ENCODE data around the gene TCF25. TPM values are rescaled to one million over a fixed set of nuclear protein-coding genes. Genes with fewer than 3 reads are reported as not detected.

The TCF25 gene
- total RNA-seq, 8 experiments from 2014 or later = 94.7 to 213 (median 143) TPM

DNA sequence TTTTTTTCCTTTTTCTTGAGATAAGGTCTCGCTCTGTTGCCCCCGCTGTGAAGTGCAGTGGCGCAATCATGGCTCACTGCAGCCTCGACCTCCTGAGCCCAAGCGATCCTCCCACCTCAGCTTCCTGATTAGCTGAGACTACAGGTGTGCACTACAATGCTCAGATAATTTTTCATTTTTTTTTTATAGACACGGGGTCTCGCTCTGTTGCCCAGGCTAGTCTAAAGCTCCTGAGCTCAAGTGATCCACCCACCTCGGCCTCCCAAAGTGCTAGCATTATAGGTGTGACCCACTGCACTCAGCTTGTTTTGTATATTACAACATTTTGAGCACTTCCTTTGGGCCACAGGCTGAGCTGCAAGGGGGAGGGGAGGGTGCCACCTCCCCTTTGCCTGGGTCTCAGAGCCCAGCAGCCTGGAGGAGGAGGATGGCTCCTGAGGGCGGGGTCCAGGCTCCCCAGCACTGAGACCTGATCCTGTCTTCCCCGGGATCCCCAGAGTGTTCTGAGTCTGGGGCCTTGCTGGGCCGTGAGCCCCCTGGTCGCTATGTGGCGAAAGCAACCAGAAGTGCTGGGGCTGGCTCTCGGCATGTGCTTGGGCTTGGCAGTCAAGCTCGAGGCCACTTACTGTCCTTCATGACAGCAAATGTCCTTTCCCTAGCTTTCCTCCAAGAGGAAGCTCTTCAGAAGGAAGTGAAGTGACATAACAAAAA lies 83.3 kb downstream of the TCF25 start:
- Histone ChIP-seq H3K4me1 (replicated peaks in 1 of 2) (peaks cover 5 to 9% of the 10 kb centered on the region in 2 donors), H3K4me3 (no peak overlapping the region), H3K27ac (no peak overlapping the region)
- in situ Hi-C loops (cut with MboI; ENCODE audit: low pct_unique_long_range_greater_than_20kb in 2 of 9, low sequenced_read_pairs in 9 of 9, unreplicated experiment in 9 of 9) = no loop called here
- 90 to 100% (median 99%) methylated on average over 1 to 11 of the region's 15 CpGs; no CpG with 5 or more reads in 1 of the 10 experiments for WGBS, 10 experiments
- ATAC-seq (replicated peaks in 6 of 8) = no peak

DNA sequence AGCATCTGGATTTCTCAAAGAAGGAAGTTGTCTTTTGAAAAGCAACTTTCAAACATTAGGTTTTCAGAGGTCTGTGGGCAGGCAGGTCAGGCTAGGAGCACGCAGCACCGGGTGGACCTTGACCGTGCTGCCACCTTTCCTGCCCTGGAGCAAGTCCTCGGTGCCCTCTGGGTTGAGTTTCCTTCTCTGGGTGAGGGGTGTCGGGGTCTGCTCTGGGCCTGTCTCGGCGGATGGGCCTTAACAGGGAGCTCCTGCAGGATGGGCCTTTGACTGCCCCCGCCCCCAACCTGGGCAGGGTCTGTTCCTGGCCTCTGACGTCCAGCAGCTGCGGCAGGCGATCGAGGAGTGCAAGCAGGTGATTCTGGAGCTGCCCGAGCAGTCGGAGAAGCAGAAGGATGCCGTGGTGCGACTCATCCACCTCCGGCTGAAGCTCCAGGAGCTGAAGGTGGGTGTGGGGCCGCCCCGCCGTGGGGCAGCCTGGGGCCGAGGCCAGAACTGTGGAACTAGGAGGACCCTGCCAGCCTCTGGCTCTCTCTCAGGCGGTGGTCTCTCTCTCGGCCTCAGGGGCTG lies 83.9 kb downstream of the TCF25 start:
- in situ Hi-C loops (cut with MboI; ENCODE audit: low pct_unique_long_range_greater_than_20kb in 2 of 9, low sequenced_read_pairs in 9 of 9, unreplicated experiment in 9 of 9) = no loop called here
- peak overlapping the region in 1 of 5 donors; percentile 6 for H3K4me3 ChIP-seq
- peaks cover 5 to 9% of the 10 kb centered on the region in 2 donors for H3K4me1 ChIP-seq (replicated peaks in 1 of 2)
- ATAC-seq (replicated peaks in 6 of 8) = no peak
- WGBS, 10 experiments = 88 to 100% (median 100%) methylated on average over 1 to 8 of the region's 23 CpGs; no CpG with 5 or more reads in 5 of the 10 experiments
- peak overlapping the region; percentile 72 to 75 for H3K27ac ChIP-seq

GRCh38 chr16:89958068-89958467 lies 84.7 kb downstream of the TCF25 start:
- in situ Hi-C loops (cut with MboI; ENCODE audit: low pct_unique_long_range_greater_than_20kb in 2 of 9, low sequenced_read_pairs in 9 of 9, unreplicated experiment in 9 of 9) = no loop called here
- 65 to 100% (median 81%) methylated on average over 1 to 3 of the region's 7 CpGs; no CpG with 5 or more reads in 6 of the 10 experiments for WGBS, 10 experiments
- Histone ChIP-seq H3K4me3 (no peak overlapping the region), H3K4me1 (replicated peaks in 1 of 2) (peaks cover 5 to 9% of the 10 kb centered on the region in 2 donors), H3K27ac (peak overlapping the region; percentile 72 to 77)
- ATAC-seq (replicated peaks in 6 of 8) = peak; percentile 45 to 95 (median 90)

DNA sequence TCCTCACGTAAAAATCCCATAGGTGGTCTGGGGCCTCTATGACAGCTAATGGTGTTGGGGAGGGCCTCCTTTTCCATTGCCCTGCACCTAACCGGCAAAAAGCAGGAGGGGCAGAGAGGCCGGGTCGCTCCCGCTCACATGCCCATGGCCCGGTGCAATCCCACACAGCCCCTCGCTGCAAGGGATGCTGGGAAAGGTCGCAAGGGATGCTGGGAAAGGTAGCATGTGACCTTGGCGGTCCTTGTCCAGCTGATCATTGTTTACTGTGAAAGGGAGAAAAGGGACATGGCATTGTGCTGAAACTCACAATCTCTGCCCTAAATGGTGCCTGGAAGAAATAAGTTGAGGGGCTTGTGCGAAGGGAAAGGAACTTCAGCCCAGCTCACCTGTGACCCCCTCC lies 85.2 kb downstream of the TCF25 start:
- in situ Hi-C loops (cut with MboI; ENCODE audit: low pct_unique_long_range_greater_than_20kb in 2 of 9, low sequenced_read_pairs in 9 of 9, unreplicated experiment in 9 of 9) = no loop called here
- H3K4me3 ChIP-seq = no peak overlapping the region
- peak overlapping the region in 1 of 2 donors; percentile 77 for H3K27ac ChIP-seq
- H3K4me1 ChIP-seq (replicated peaks in 1 of 2) = peaks cover 5 to 9% of the 10 kb centered on the region in 2 donors
- no peak for ATAC-seq (replicated peaks in 6 of 8)
- WGBS, 10 experiments = 93 to 100% (median 98%) methylated on average over 1 to 6 of the region's 10 CpGs; no CpG with 5 or more reads in 4 of the 10 experiments

- peaks cover 5 to 9% of the 10 kb centered on the region in 2 donors for H3K4me1 ChIP-seq (replicated peaks in 1 of 2)
- no peak overlapping the region for H3K27ac ChIP-seq
- ATAC-seq (replicated peaks in 6 of 8) = no peak
- WGBS, 10 experiments = 80 to 95% (median 85%) methylated on average over 1 to 6 of the region's 13 CpGs; no CpG with 5 or more reads in 6 of the 10 experiments
- in situ Hi-C loops (cut with MboI; ENCODE audit: low pct_unique_long_range_greater_than_20kb in 2 of 9, low sequenced_read_pairs in 9 of 9, unreplicated experiment in 9 of 9) = no loop called here
- no peak overlapping the region for H3K4me3 ChIP-seq
Measured at GRCh38 chr16:89960966-89961365, 87.6 kb downstream of the TCF25 start.

Other genes starting within 250 kb of the TCF25 start
- 10 to 100 TPM; 34.0 to 67.0 (median 51.4) TPM for gene CHMP1A, start 215.9 kb upstream of the TCF25 start, total RNA-seq
- gene SPATA33, start 215.8 kb upstream of the TCF25 start, total RNA-seq = 10 to 100 TPM in 2 of 8 experiments, 1 to 10 TPM in 6; 4.3 to 22.4 (median 7.6) TPM
- gene CDK10, start 186.9 kb upstream of the TCF25 start, total RNA-seq = 100 to 1,000 TPM in 1 of 8 experiments, 10 to 100 TPM in 7; 18.3 to 122 (median 46.6) TPM
- gene SPATA2L, start 171.9 kb upstream of the TCF25 start, total RNA-seq = 10 to 100 TPM in 1 of 8 experiments, 1 to 10 TPM in 7; 2.1 to 10.7 (median 6.2) TPM
- 10 to 100 TPM in 3 of 8 experiments, 1 to 10 TPM in 5; 4.5 to 14.6 (median 8.9) TPM for gene VPS9D1, start 152.7 kb upstream of the TCF25 start, total RNA-seq
- gene ZNF276, start 152.1 kb upstream of the TCF25 start, total RNA-seq = 10 to 100 TPM; 10.5 to 61.0 (median 16.0) TPM
- gene FANCA, start 56.9 kb upstream of the TCF25 start, total RNA-seq = 10 to 100 TPM in 3 of 8 experiments, 1 to 10 TPM in 5; 3.7 to 59.7 (median 7.7) TPM
- gene SPIRE2, start 45.1 kb upstream of the TCF25 start, total RNA-seq = 10 to 100 TPM in 6 of 8 experiments, 1 to 10 TPM in 2; 3.7 to 21.5 (median 14.0) TPM
- gene MC1R, start 45.3 kb downstream of the TCF25 start, total RNA-seq = 1 to 10 TPM; 2.8 to 8.4 (median 5.1) TPM
- gene TUBB3, start 49.8 kb downstream of the TCF25 start, total RNA-seq = 1,000 to 10,000 TPM in 1 of 8 experiments, 100 to 1,000 TPM in 5, 10 to 100 TPM in 2; 34.7 to 2,215 (median 670) TPM
- gene DEF8, start 75.2 kb downstream of the TCF25 start, total RNA-seq = 10 to 100 TPM; 30.4 to 65.0 (median 55.0) TPM
- 10 to 100 TPM in 5 of 8 experiments, 1 to 10 TPM in 2, under 1 TPM in 1; 0.56 to 26.3 (median 14.2) TPM for gene DBNDD1, start 145.9 kb downstream of the TCF25 start, total RNA-seq
- under 1 TPM in 4 of 8 experiments, not detected in 4; 0.14 to 0.47 (median 0.26) TPM for gene PRDM7, start 203.7 kb downstream of the TCF25 start, total RNA-seq

All from motor neuron (in vitro differentiated cells).